HEK293 (cell line): ENCODE measurements around the gene ATP6V0B.

ENCODE experiments used
- CTCF ChIA-PET: fragments of 350-600 bp; formaldehyde crosslinking; extraction: SDS; loops from one replicate; lab custom pipeline; 2021; ENCODE audit warnings: antibody characterized with exemption; lab: Yijun Ruan, JAX
- POLR2A ChIA-PET: fragments of 300-600 bp; formaldehyde crosslinking; extraction: SDS; loops from one replicate; lab custom pipeline; 2020; ENCODE audit warnings: antibody characterized with exemption, inconsistent platforms; lab: Yijun Ruan, JAX
- H3K27ac ChIP-seq: fragments of 200-500 bp; sonication (Bioruptor generic); 2 replicates; pipeline ENCODE4 v1.5.1; 2014; ENCODE audit warnings: low read depth, low read length, control low read depth, inconsistent platforms; ENCODE audit errors: extremely low read depth
- H3K36me3 ChIP-seq, 2 experiments: fragments of 200-500 bp in 1 of 2; sonication (Bioruptor generic) in 1 of 2; 1 replicate in 1 of 2; 2 replicates in 1 of 2; pipeline ENCODE4 v1.5.1; 2014 to 2017; ENCODE audit warnings: inconsistent platforms in 2 of 2, low read length in 2 of 2; ENCODE audit not compliant: control insufficient read depth in 2 of 2, insufficient read depth in 1 of 2
- H3K4me1 ChIP-seq: fragments of 200-500 bp; sonication (Bioruptor generic); 2 replicates; pipeline ENCODE4 v1.5.1; 2014; ENCODE audit warnings: mild to moderate bottlenecking, low read length, inconsistent platforms; ENCODE audit not compliant: control insufficient read depth, insufficient read depth
- H3K4me3 ChIP-seq: 2 replicates; pipeline ENCODE4 v1.5.1; 2011; ENCODE audit warnings: low read depth, mild to moderate bottlenecking, control low read depth, low read length, moderate library complexity
- H3K9me3 ChIP-seq: fragments of 200-500 bp; sonication (Bioruptor generic); 2 replicates; pipeline ENCODE4 v1.5.1; 2014; ENCODE audit warnings: low read depth, low read length, inconsistent platforms; ENCODE audit not compliant: control insufficient read depth, insufficient read depth
- ELK4 ChIP-seq: IDR thresholded peaks from 2 replicates; pipeline ENCODE4 v1.6.1; 2011; ENCODE audit warnings: mild to moderate bottlenecking, low read depth, low read length, borderline replicate concordance
- PRDM1 ChIP-seq: fragments of 450-650 bp; formaldehyde crosslinking; IDR thresholded peaks from 2 replicates; pipeline ENCODE4; 2016; ENCODE audit warnings: missing biosample characterization, missing genetic modification characterization
- SP7 ChIP-seq: fragments of 450-650 bp; formaldehyde crosslinking; IDR thresholded peaks from 2 replicates; pipeline ENCODE4 v1.5.1; 2016; ENCODE audit warnings: missing biosample characterization, missing genetic modification characterization
- ZBTB1 ChIP-seq: fragments of 450-650 bp; formaldehyde crosslinking; IDR thresholded peaks from 2 replicates; pipeline ENCODE4 v1.5.1; 2016; ENCODE audit warnings: missing biosample characterization, missing genetic modification characterization
- ZBTB49 ChIP-seq: fragments of 450-650 bp; formaldehyde crosslinking; IDR thresholded peaks from 2 replicates; pipeline ENCODE4 v1.5.1; 2016; ENCODE audit warnings: missing biosample characterization, missing genetic modification characterization, low read depth
- ZNF169 ChIP-seq: fragments of 450-650 bp; formaldehyde crosslinking; IDR thresholded peaks from 2 replicates; pipeline ENCODE4 v1.5.1; 2016; ENCODE audit warnings: missing biosample characterization, missing genetic modification characterization
- ZNF2 ChIP-seq: fragments of 450-650 bp; formaldehyde crosslinking; IDR thresholded peaks from 2 replicates; pipeline ENCODE4 v1.5.1; 2016; ENCODE audit warnings: missing biosample characterization, missing genetic modification characterization
- ZNF248 ChIP-seq: fragments of 450-650 bp; formaldehyde crosslinking; IDR thresholded peaks from 2 replicates; pipeline ENCODE4 v1.5.1; 2017; ENCODE audit warnings: missing biosample characterization, missing genetic modification characterization
- ZNF266 ChIP-seq: fragments of 450-650 bp; formaldehyde crosslinking; IDR thresholded peaks from 2 replicates; pipeline ENCODE4 v1.5.1; 2016; ENCODE audit warnings: missing biosample characterization, missing genetic modification characterization, low read depth
- ZNF404 ChIP-seq: fragments of 450-650 bp; formaldehyde crosslinking; IDR thresholded peaks from 2 replicates; pipeline ENCODE4 v1.5.1; 2017; ENCODE audit warnings: missing biosample characterization, missing genetic modification characterization
- ZNF555 ChIP-seq: fragments of 450-650 bp; formaldehyde crosslinking; conservative IDR thresholded peaks from 2 replicates; pipeline ENCODE4 v1.5.1; 2017; ENCODE audit warnings: missing biosample characterization, mild to moderate bottlenecking, missing genetic modification characterization, inconsistent platforms
- ZNF692 ChIP-seq: fragments of 450-650 bp; formaldehyde crosslinking; IDR thresholded peaks from 2 replicates; pipeline ENCODE4 v1.5.1; 2016; ENCODE audit warnings: missing biosample characterization, missing genetic modification characterization
- ZNF707 ChIP-seq: fragments of 450-650 bp; formaldehyde crosslinking; IDR thresholded peaks from 2 replicates; pipeline ENCODE4 v1.5.1; 2016; ENCODE audit warnings: missing biosample characterization, missing genetic modification characterization
- ZNF785 ChIP-seq: fragments of 450-650 bp; formaldehyde crosslinking; IDR thresholded peaks from 2 replicates; pipeline ENCODE4 v1.5.1; 2016; ENCODE audit warnings: missing biosample characterization, missing genetic modification characterization
- TF ChIP-seq, protein P1 (sequence below): fragments of 450-650 bp; formaldehyde crosslinking; IDR thresholded peaks from 2 replicates; pipeline ENCODE4 v1.5.1; 2016; ENCODE audit warnings: missing biosample characterization, missing genetic modification characterization
- TF ChIP-seq, protein P2 (sequence below): fragments of 450-650 bp; formaldehyde crosslinking; IDR thresholded peaks from 2 replicates; pipeline ENCODE4 v1.5.1; 2017; ENCODE audit warnings: missing biosample characterization, mild to moderate bottlenecking, missing genetic modification characterization, moderate library complexity
- TF ChIP-seq, protein P3 (sequence below): fragments of 450-650 bp; formaldehyde crosslinking; optimal IDR thresholded peaks from 2 replicates; pipeline ENCODE3; 2016; ENCODE audit warnings: missing biosample characterization, mild to moderate bottlenecking, missing genetic modification characterization
- TF ChIP-seq, protein P4 (sequence below): fragments of 450-650 bp; formaldehyde crosslinking; conservative IDR thresholded peaks from 2 replicates; pipeline ENCODE4 v1.5.1; 2016; ENCODE audit warnings: low read depth, missing biosample characterization, missing genetic modification characterization

Gene ATP6V0B

DNA sequence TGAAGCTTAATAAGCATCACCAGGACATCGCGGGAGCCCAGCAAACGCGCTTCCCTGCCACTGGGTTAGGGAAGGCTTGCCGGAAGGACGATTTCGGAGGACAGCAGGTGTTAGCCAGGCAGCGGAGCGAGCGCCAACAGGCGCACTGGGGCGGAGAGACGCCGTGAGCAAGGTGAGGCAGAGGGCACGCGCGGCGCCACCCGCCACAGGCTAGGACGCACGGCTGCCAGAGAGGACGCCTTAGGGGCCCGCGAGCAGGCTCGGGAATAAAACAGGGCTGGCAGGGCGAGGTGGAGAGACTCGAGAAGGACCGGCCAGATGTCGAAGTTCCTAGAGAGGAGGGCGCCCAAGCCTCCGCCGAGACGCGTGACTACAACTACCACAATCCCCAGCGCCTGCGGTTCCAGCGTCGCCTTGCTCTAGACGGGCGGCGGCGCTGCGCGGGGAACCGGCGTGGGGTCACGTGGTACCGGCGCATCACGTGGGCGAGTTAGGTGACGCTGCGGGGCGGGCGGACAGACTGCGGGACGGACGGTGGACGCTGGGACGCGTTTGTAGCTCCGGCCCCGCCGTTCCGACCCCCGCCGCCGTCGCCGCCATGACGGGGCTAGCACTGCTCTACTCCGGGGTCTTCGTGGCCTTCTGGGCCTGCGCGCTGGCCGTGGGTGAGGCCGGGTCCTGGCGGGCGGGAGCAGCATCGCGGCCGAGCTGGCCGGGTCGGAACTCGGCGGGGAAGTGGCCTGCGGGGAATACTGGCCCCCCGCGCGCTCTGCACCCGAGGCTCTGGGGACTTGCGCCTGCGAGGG, at the start of gene ATP6V0B:
Gene ATP6V0B, plus strand, starts transcription at position 518 of the 806 bp plus-strand sequence. Its CDS starts 81 bp downstream, at position 599.
- Histone ChIP-seq H3K4me1 (no peaks in the 10 kb centered on the region), H3K4me3 (peak within 1 kb of the TSS; percentile 88), H3K9me3 (no peaks in the 10 kb centered on the region), H3K36me3 (peaks cover 7 to 57% of the 10 kb centered on the region in 2 experiments; a peak in 2 of 3 replicates), H3K27ac (peak within 1 kb of the TSS; percentile 70)
- CTCF ChIA-PET: interaction anchor here (0.6 to 1.2 kb wide), 4 partner anchors 29 to 210 kb away, joined by 3 to 4 read pairs (median 4); no protein-coding TSS in a partner anchor
- POLR2A ChIA-PET: interaction anchor here (0.6 to 3.6 kb wide), 16 partner anchors 10 to 1567 kb away, joined by 3 to 15 read pairs (median 4); partner anchors contain the start of genes CCDC24, DMAP1, IPO13 and KDM4A
- TF ChIP-seq ZNF2 (tag by site-specific recombination): peak; percentile 75
- TF ChIP-seq, protein P1, sequence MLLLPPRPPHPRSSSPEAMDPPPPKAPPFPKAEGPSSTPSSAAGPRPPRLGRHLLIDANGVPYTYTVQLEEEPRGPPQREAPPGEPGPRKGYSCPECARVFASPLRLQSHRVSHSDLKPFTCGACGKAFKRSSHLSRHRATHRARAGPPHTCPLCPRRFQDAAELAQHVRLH: 0 out of 2 replicates have a peak, but pooled peaks have one; percentile 46
- TF ChIP-seq ZNF707: no peak
- TF ChIP-seq PRDM1 (tag by site-specific recombination): no peak
- no peak for TF ChIP-seq ZNF248 (tag by site-specific recombination)
- no peak for TF ChIP-seq ELK4
- TF ChIP-seq ZNF404: no peak
- TF ChIP-seq ZNF169 (tag by site-specific recombination): no peak
- no peak for TF ChIP-seq ZNF555 (tag by site-specific recombination)
- peak; percentile 46; the same call in 1 of the 2 replicates for TF ChIP-seq ZNF692 (tag by site-specific recombination)
- TF ChIP-seq ZBTB1 (tag by site-specific recombination): peak; percentile 85
- no peak for TF ChIP-seq ZNF785 (tag by site-specific recombination)
- TF ChIP-seq ZNF266: no peak
- TF ChIP-seq, protein P2, sequence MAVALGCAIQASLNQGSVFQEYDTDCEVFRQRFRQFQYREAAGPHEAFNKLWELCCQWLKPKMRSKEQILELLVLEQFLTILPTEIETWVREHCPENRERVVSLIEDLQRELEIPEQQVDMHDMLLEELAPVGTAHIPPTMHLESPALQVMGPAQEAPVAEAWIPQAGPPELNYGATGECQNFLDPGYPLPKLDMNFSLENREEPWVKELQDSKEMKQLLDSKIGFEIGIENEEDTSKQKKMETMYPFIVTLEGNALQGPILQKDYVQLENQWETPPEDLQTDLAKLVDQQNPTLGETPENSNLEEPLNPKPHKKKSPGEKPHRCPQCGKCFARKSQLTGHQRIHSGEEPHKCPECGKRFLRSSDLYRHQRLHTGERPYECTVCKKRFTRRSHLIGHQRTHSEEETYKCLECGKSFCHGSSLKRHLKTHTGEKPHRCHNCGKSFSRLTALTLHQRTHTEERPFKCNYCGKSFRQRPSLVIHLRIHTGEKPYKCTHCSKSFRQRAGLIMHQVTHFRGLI (tag by site-specific recombination): peak; percentile 22; the same call in 1 of the 2 replicates
- peak; percentile 66 for TF ChIP-seq SP7 (tag by site-specific recombination)
- TF ChIP-seq, protein P3, sequence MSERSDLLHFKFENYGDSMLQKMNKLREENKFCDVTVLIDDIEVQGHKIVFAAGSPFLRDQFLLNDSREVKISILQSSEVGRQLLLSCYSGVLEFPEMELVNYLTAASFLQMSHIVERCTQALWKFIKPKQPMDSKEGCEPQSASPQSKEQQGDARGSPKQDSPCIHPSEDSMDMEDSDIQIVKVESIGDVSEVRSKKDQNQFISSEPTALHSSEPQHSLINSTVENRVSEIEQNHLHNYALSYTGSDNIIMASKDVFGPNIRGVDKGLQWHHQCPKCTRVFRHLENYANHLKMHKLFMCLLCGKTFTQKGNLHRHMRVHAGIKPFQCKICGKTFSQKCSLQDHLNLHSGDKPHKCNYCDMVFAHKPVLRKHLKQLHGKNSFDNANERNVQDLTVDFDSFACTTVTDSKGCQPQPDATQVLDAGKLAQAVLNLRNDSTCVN (tag by site-specific recombination): peak; percentile 94
- TF ChIP-seq, protein P4, sequence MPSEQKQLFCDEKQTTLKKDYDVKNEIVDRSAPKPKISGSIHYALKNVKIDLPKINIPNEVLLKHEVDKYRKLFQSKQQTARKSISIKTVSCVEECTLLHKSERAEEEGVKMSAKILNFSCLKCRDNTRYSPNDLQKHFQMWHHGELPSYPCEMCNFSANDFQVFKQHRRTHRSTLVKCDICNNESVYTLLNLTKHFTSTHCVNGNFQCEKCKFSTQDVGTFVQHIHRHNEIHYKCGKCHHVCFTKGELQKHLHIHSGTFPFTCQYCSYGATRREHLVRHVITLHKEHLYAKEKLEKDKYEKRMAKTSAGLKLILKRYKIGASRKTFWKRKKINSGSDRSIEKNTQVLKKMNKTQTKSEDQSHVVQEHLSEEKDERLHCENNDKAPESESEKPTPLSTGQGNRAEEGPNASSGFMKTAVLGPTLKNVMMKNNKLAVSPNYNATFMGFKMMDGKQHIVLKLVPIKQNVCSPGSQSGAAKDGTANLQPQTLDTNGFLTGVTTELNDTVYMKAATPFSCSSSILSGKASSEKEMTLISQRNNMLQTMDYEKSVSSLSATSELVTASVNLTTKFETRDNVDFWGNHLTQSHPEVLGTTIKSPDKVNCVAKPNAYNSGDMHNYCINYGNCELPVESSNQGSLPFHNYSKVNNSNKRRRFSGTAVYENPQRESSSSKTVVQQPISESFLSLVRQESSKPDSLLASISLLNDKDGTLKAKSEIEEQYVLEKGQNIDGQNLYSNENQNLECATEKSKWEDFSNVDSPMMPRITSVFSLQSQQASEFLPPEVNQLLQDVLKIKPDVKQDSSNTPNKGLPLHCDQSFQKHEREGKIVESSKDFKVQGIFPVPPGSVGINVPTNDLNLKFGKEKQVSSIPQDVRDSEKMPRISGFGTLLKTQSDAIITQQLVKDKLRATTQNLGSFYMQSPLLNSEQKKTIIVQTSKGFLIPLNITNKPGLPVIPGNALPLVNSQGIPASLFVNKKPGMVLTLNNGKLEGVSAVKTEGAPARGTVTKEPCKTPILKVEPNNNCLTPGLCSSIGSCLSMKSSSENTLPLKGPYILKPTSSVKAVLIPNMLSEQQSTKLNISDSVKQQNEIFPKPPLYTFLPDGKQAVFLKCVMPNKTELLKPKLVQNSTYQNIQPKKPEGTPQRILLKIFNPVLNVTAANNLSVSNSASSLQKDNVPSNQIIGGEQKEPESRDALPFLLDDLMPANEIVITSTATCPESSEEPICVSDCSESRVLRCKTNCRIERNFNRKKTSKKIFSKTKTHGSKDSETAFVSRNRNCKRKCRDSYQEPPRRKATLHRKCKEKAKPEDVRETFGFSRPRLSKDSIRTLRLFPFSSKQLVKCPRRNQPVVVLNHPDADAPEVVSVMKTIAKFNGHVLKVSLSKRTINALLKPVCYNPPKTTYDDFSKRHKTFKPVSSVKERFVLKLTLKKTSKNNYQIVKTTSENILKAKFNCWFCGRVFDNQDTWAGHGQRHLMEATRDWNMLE (tag by site-specific recombination): peak; percentile 15; the same call in 1 of the 2 replicates
- TF ChIP-seq ZBTB49 (tag by site-specific recombination): no peak
